Thyroid gland (tissue), 4 donors: ENCODE data around the gene SCAANT1. TPM values are rescaled to one million over a fixed set of nuclear protein-coding genes. Genes with fewer than 3 reads are reported as not detected.

ENCODE experiments used
- DNase-seq, 2 donors: peaks; one replicate each; pipeline ENCODE4 v3.0.0-alpha.2; 2019
- H3K27ac ChIP-seq, 3 donors: fragments of 200-600 bp; sonication (generic); 1 replicate in 2 of 3; 2 replicates in 1 of 3; pipeline ENCODE4 v1.5.1; 2016 to 2019; ENCODE audit warnings: mild to moderate bottlenecking in 1 of 3, moderate library complexity in 1 of 3
- H3K27me3 ChIP-seq: fragments of 200-600 bp; sonication (generic); one replicate; pipeline ENCODE4 v1.5.1; 2019
- H3K36me3 ChIP-seq, 2 donors: fragments of 200-600 bp; sonication (generic); one replicate each; pipeline ENCODE4 v1.5.1; 2016 to 2019
- H3K4me1 ChIP-seq, 2 donors: fragments of 200-600 bp; sonication (generic); one replicate each; pipeline ENCODE4 v1.5.1; 2017 to 2019
- H3K4me3 ChIP-seq, 3 donors: fragments of 200-600 bp; sonication (generic); replicated peaks in 1 of 3; 1 replicate in 2 of 3; 2 replicates in 1 of 3; pipeline ENCODE4 v1.5.1; 2016; ENCODE audit warnings: mild to moderate bottlenecking in 1 of 3
- H3K9me3 ChIP-seq: fragments of 200-600 bp; sonication (generic); one replicate; pipeline ENCODE4 v1.5.1; 2017
- CTCF ChIP-seq, 6 experiments: fragments of 200-600 bp in 3 of 6; fragments of 450-650 bp in 3 of 6; sonication (generic) in 3 of 6; IDR thresholded peaks; one replicate each; pipeline ENCODE4 v1.5.1; 2016 to 2019; ENCODE audit warnings: antibody characterized with exemption in 6 of 6, mild to moderate bottlenecking in 2 of 6, inconsistent platforms in 1 of 6, moderate library complexity in 1 of 6
- POLR2A ChIP-seq, 2 donors: fragments of 450-650 bp; IDR thresholded peaks; one replicate each; pipeline ENCODE4 v1.6.1; 2017; ENCODE audit warnings: antibody characterized with exemption in 2 of 2, mild to moderate bottlenecking in 2 of 2, moderate library complexity in 1 of 2
- WGBS, 2 donors: methylation state at CpG; one replicate each; pipeline ENCODE4 v1.1.5; 2017; 5-methylcytosine and 5-hydroxymethylcytosine counted together
- intact Hi-C: fragments of 100-400 bp; cut with DNase I; formaldehyde crosslinking; loops from one replicate; pipeline ENCODE4 v1.15.1; 2023
- total RNA-seq, 4 donors: library from RNA; depleted of rRNA; stranded (reverse); fragments of >200 nt; gene quantifications; one replicate each; pipeline ENCODE4 v1.2.3, GENCODE V29; 2016

The SCAANT1 gene
- total RNA-seq, 4 donors from 2014 or later = not detected

- WGBS, 2 donors = 52 to 62% methylated on average over 2 of the region's 2 CpGs
- Histone ChIP-seq H3K27ac (no peak overlapping the region), H3K36me3 (no peaks in the 10 kb centered on the region), H3K4me3 (no peak overlapping the region), H3K4me1 (peaks cover 6 to 29% of the 10 kb centered on the region in 2 donors), H3K9me3 (no peaks in the 10 kb centered on the region), H3K27me3 (no peaks in the 10 kb centered on the region)
- peak; percentile 7 to 14 for DNase-seq
- no peak for TF ChIP-seq POLR2A (IDR thresholded peaks at IDR 0.05)
- TF ChIP-seq CTCF (IDR thresholded peaks at IDR 0.05) = no peak
- intact Hi-C loops = no loop called here
These were observed 33.7 kb downstream of the SCAANT1 start for GRCh38 chr3:63878394-63879060.

GRCh38 chr3:63877737-63878393 lies 34.3 kb downstream of the SCAANT1 start:
- WGBS, 2 donors = 76 to 83% methylated on average over 3 of the region's 3 CpGs
- Histone ChIP-seq H3K27ac (no peak overlapping the region), H3K36me3 (no peaks in the 10 kb centered on the region), H3K27me3 (no peaks in the 10 kb centered on the region), H3K9me3 (no peaks in the 10 kb centered on the region), H3K4me1 (peaks cover 6 to 27% of the 10 kb centered on the region in 2 donors), H3K4me3 (no peak overlapping the region)
- DNase-seq = no peak
- no peak for TF ChIP-seq POLR2A (IDR thresholded peaks at IDR 0.05)
- intact Hi-C loops = no loop called here

GRCh38 chr3:63876260-63876659 lies 35.9 kb downstream of the SCAANT1 start:
- intact Hi-C loops = no loop called here
- H3K27ac ChIP-seq = no peak overlapping the region
- TF ChIP-seq POLR2A (IDR thresholded peaks at IDR 0.05) (no peak), CTCF (IDR thresholded peaks at IDR 0.05) (no peak)
- peaks cover 7 to 28% of the 10 kb centered on the region in 2 donors for H3K4me1 ChIP-seq
- no peaks in the 10 kb centered on the region for H3K27me3 ChIP-seq
- WGBS, 2 donors = 49 to 55% methylated on average over 3 of the region's 3 CpGs
- no peak for DNase-seq
- no peaks in the 10 kb centered on the region for H3K9me3 ChIP-seq
- no peak overlapping the region for H3K4me3 ChIP-seq
- H3K36me3 ChIP-seq = no peaks in the 10 kb centered on the region

- intact Hi-C loops = no loop called here
- H3K4me3 ChIP-seq = no peak overlapping the region
- TF ChIP-seq POLR2A (IDR thresholded peaks at IDR 0.05) (no peak), CTCF (IDR thresholded peaks at IDR 0.05) (no peak)
- DNase-seq = no peak
- peaks cover 14 to 35% of the 10 kb centered on the region in 2 donors for H3K4me1 ChIP-seq
- no peak overlapping the region for H3K27ac ChIP-seq
- H3K36me3 ChIP-seq = no peaks in the 10 kb centered on the region
- H3K27me3 ChIP-seq = no peaks in the 10 kb centered on the region
- H3K9me3 ChIP-seq = no peaks in the 10 kb centered on the region
- WGBS, 2 donors = 56 to 61% methylated on average over 2 of the region's 2 CpGs
These were observed 36.7 kb downstream of the SCAANT1 start for GRCh38 chr3:63875510-63875909.

GRCh38 chr3:63874769-63875168 lies 37.4 kb downstream of the SCAANT1 start:
- DNase-seq = no peak
- Histone ChIP-seq H3K4me1 (peaks cover 19 to 38% of the 10 kb centered on the region in 2 donors), H3K27me3 (no peaks in the 10 kb centered on the region), H3K9me3 (no peaks in the 10 kb centered on the region), H3K27ac (no peak overlapping the region), H3K4me3 (no peak overlapping the region), H3K36me3 (no peaks in the 10 kb centered on the region)
- TF ChIP-seq CTCF (IDR thresholded peaks at IDR 0.05) (no peak), POLR2A (IDR thresholded peaks at IDR 0.05) (no peak)
- 87 to 96% methylated on average over 3 of the region's 3 CpGs for whole genome bisulfite sequencing, 2 donors
- intact Hi-C loops = no loop called here
